ENCODE data around the gene NAT8L. TPM values are rescaled to one million over a fixed set of nuclear protein-coding genes. Genes with fewer than 3 reads are reported as not detected.
A peak's percentile ranks its signal among the peaks of the same experiment; 100 is the strongest.

The NAT8L gene
- total RNA-seq, 1 donor from 2014 or later: 14.9 TPM

DNA sequence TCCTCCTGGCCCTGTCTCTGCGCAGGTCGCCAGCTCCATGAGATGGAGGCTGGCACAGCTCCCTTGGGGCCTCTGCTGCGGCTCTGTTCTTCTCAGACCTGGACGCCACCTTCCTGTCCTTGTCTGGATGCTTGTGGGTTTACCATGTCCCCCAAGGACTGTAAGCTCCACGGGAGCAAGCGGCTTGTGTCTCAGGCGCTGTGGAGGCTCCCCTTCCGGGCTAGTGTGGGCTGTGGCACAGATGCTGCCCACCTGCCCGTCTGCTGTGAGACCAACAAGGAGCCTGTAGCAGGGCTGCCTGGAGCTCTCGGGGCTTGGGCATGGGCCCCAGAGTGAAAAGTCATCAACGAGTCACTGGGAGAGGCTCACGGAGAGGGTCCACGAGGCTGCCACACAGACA is 25.2 kb downstream of the NAT8L start:
- TF ChIP-seq, protein P1, sequence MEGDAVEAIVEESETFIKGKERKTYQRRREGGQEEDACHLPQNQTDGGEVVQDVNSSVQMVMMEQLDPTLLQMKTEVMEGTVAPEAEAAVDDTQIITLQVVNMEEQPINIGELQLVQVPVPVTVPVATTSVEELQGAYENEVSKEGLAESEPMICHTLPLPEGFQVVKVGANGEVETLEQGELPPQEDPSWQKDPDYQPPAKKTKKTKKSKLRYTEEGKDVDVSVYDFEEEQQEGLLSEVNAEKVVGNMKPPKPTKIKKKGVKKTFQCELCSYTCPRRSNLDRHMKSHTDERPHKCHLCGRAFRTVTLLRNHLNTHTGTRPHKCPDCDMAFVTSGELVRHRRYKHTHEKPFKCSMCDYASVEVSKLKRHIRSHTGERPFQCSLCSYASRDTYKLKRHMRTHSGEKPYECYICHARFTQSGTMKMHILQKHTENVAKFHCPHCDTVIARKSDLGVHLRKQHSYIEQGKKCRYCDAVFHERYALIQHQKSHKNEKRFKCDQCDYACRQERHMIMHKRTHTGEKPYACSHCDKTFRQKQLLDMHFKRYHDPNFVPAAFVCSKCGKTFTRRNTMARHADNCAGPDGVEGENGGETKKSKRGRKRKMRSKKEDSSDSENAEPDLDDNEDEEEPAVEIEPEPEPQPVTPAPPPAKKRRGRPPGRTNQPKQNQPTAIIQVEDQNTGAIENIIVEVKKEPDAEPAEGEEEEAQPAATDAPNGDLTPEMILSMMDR (conservative IDR thresholded peaks at IDR 0.05): no peak
- Mint-ChIP-seq H3K36me3 (no peaks in the 10 kb centered on the region), H3K27me3 (peaks cover 4% of the 10 kb centered on the region), H3K4me1 (ENCODE audit: unreplicated experiment) (no peaks in the 10 kb centered on the region), H3K27ac (no peak overlapping the region), H3K9me3 (no peaks in the 10 kb centered on the region), H3K4me3 (no peak overlapping the region)
- DNase-seq (ENCODE audit: extremely low spot score, unreplicated experiment): peak; percentile 67

DNA sequence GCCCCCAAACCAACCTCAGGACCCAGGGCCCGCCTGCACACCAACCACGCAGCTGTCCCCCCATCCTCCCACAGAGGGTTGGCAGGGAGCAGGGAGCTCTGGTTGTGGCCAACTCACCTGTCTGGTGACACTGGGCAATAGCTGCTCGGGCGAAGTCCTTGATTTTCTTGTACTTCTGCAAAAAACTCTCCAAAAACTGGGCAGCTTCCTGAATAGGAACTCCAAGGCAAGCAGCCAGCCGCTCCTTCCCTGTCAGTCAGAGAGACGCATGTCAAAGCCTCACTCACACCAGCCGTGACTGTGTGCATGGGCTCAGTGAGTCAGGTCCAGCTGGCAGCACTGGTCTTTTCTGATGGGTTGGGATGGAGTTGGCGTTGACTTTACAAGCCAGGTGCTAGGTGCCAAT is 26.4 kb downstream of the NAT8L start:
- peaks cover 8% of the 10 kb centered on the region for H3K27me3 Mint-ChIP-seq
- H3K27ac Mint-ChIP-seq: no peak overlapping the region
- no peaks in the 10 kb centered on the region for H3K4me1 Mint-ChIP-seq (ENCODE audit: unreplicated experiment)
- H3K36me3 Mint-ChIP-seq: no peaks in the 10 kb centered on the region
- TF ChIP-seq, protein P1 (conservative IDR thresholded peaks at IDR 0.05): no peak
- H3K4me3 Mint-ChIP-seq: no peak overlapping the region
- no peaks in the 10 kb centered on the region for H3K9me3 Mint-ChIP-seq
- peak; percentile 55 for DNase-seq (ENCODE audit: extremely low spot score, unreplicated experiment)

DNA sequence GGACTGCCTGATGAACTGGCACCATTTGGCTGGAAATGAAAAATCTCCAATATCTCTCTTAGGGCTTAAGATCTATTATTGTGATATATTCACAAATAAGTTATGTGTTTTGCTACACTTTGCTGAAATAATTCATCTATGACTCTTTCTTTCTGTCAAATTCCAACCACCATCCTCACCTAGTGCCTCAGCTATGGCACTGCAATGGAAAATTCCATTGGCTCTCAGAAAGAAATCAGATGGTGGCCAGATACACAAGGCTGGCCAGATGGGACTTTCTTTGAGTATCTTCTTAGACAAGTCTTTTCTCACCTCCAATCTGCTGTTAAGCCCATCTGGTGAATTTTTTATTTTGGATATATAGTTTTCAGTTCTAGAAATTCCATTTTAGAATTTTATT is 28.0 kb downstream of the NAT8L start:
- TF ChIP-seq, protein P1 (conservative IDR thresholded peaks at IDR 0.05): peak; percentile 26
- Mint-ChIP-seq H3K9me3 (no peaks in the 10 kb centered on the region), H3K27ac (no peak overlapping the region), H3K4me3 (no peak overlapping the region), H3K27me3 (peaks cover 15% of the 10 kb centered on the region), H3K36me3 (no peaks in the 10 kb centered on the region), H3K4me1 (ENCODE audit: unreplicated experiment) (no peaks in the 10 kb centered on the region)
- DNase-seq (ENCODE audit: extremely low spot score, unreplicated experiment): no peak

DNA sequence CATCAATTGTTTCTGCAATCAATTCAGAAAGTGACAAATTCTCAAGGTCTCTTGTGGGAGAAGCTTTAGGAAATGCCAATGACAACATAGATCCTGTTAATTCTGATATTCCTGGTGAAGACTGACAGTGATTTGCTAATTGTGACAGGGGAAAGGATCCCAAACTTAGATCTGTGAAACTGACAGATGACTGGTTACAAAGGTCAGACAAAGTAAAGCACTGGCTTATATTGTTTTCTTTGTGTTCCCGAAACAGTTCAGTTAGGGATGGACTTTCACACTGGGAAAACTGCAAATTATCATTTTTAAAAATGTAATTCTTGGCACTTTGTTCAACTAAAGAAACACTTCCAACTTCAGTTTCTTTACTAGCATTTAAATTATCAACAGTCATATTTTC is 30.1 kb downstream of the NAT8L start:
- Mint-ChIP-seq H3K4me3 (no peak overlapping the region), H3K4me1 (ENCODE audit: unreplicated experiment) (peaks cover 3% of the 10 kb centered on the region), H3K27ac (no peak overlapping the region), H3K27me3 (peaks cover 11% of the 10 kb centered on the region), H3K36me3 (no peaks in the 10 kb centered on the region), H3K9me3 (no peaks in the 10 kb centered on the region)
- TF ChIP-seq, protein P1 (conservative IDR thresholded peaks at IDR 0.05): no peak
- DNase-seq (ENCODE audit: extremely low spot score, unreplicated experiment): no peak

DNA sequence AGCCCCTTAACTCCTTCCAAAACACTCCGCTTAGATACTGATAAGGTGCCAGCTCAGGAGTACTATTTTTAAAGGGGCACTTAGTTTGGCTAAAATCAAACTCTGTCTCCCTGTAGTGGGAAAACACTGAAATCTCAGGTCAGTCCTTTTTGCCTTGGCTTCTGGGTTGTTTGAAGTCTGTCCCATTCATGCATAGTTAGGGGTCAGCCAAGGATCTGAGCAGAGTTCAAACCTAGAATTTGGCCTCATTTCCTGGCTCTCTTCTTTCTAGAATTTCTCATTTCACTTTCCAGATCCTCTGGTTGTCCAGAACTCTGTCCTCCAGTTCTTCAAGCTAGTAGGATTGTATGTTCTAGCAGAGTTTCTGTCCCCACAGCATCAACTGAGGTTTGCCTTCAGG is 31.5 kb downstream of the NAT8L start:
- TF ChIP-seq, protein P1 (conservative IDR thresholded peaks at IDR 0.05): no peak
- no peak overlapping the region for H3K27ac Mint-ChIP-seq
- H3K9me3 Mint-ChIP-seq: no peaks in the 10 kb centered on the region
- no peaks in the 10 kb centered on the region for H3K36me3 Mint-ChIP-seq
- peaks cover 3% of the 10 kb centered on the region for H3K4me1 Mint-ChIP-seq (ENCODE audit: unreplicated experiment)
- H3K27me3 Mint-ChIP-seq: peaks cover 11% of the 10 kb centered on the region
- DNase-seq (ENCODE audit: extremely low spot score, unreplicated experiment): no peak
- H3K4me3 Mint-ChIP-seq: no peak overlapping the region
